K562 (cell line): ENCODE measurements around the gene SPTY2D1. TPM values are rescaled to one million over a fixed set of nuclear protein-coding genes. Genes with fewer than 3 reads are reported as not detected.

Experiments used
- ARHGAP35 ChIP-seq: fragments of 450-650 bp; IDR thresholded peaks from 2 replicates; pipeline ENCODE4 v1.6.1; 2018; ENCODE audit not compliant: partially characterized antibody
- ARID1B ChIP-seq: fragments of 450-650 bp; IDR thresholded peaks from 2 replicates; pipeline ENCODE4 v1.6.1; 2016; ENCODE audit warnings: antibody characterized with exemption, mild to moderate bottlenecking, inconsistent platforms
- COPS2 ChIP-seq: fragments of 450-650 bp; conservative IDR thresholded peaks from 2 replicates; pipeline ENCODE4 v1.6.1; 2016; ENCODE audit warnings: mild to moderate bottlenecking, moderate library complexity
- CSDE1 ChIP-seq, 2 experiments: fragments of 450-650 bp; IDR thresholded peaks; 2 replicates each; pipeline ENCODE4 v1.6.1; 2016; ENCODE audit warnings: mild to moderate bottlenecking in 1 of 2
- DACH1 ChIP-seq: fragments of 450-650 bp; IDR thresholded peaks from 2 replicates; pipeline ENCODE4 v1.6.1; 2018; ENCODE audit not compliant: partially characterized antibody
- E2F4 ChIP-seq: sonication (generic); formaldehyde crosslinking; IDR thresholded peaks from 2 replicates; pipeline ENCODE4 v1.8.0; 2022; ENCODE audit warnings: mild to moderate bottlenecking, low read depth, missing genetic modification reagents
- FOXP1 ChIP-seq: sonication (generic); formaldehyde crosslinking; IDR thresholded peaks from 2 replicates; pipeline ENCODE4 v1.8.0; 2022; ENCODE audit warnings: mild to moderate bottlenecking, missing genetic modification reagents
- MCM3 ChIP-seq: fragments of 450-650 bp; IDR thresholded peaks from 2 replicates; pipeline ENCODE4 v1.6.1; 2016
- MEIS2 ChIP-seq: fragments of 450-650 bp; IDR thresholded peaks from 2 replicates; pipeline ENCODE4 v1.6.1; 2014; ENCODE audit warnings: mild to moderate bottlenecking; ENCODE audit not compliant: partially characterized antibody
- NFIC ChIP-seq: fragments of 450-650 bp; IDR thresholded peaks from 2 replicates; pipeline ENCODE4 v1.6.1; 2017; ENCODE audit warnings: mild to moderate bottlenecking, inconsistent platforms
- NRF1 ChIP-seq, 2 experiments: fragments of 450-650 bp; IDR thresholded peaks in 1 of 2; conservative IDR thresholded peaks in 1 of 2; 2 replicates each; pipeline ENCODE4 v1.6.1; 2014; ENCODE audit warnings: mild to moderate bottlenecking in 2 of 2
- PRPF4 ChIP-seq: fragments of 200-400 bp; formaldehyde crosslinking; IDR thresholded peaks from one replicate; pipeline ENCODE4 v1.6.1; 2017; ENCODE audit warnings: low read length, low read depth, mild to moderate bottlenecking; ENCODE audit not compliant: insufficient read depth, poor library complexity, severe bottlenecking
- RFX1 ChIP-seq: fragments of 450-650 bp; IDR thresholded peaks from 2 replicates; pipeline ENCODE4 v1.6.1; 2016; ENCODE audit warnings: mild to moderate bottlenecking, moderate library complexity
- SOX6 ChIP-seq: fragments of 450-650 bp; IDR thresholded peaks from 2 replicates; pipeline ENCODE4 v1.6.1; 2014; ENCODE audit warnings: mild to moderate bottlenecking
- XRCC5 ChIP-seq: fragments of 200-400 bp; formaldehyde crosslinking; IDR thresholded peaks from 2 replicates; pipeline ENCODE4 v1.6.1; 2017; ENCODE audit warnings: low read depth, mild to moderate bottlenecking, low read length
- ZBED1 ChIP-seq: IDR thresholded peaks from 2 replicates; pipeline ENCODE4 v1.6.1; 2014
- ZFX ChIP-seq: sonication (generic); formaldehyde crosslinking; IDR thresholded peaks from 2 replicates; pipeline ENCODE4 v1.8.0; 2022; ENCODE audit warnings: mild to moderate bottlenecking, missing genetic modification reagents, moderate library complexity
- ZSCAN32 ChIP-seq: fragments of 450-650 bp; formaldehyde crosslinking; IDR thresholded peaks from 2 replicates; pipeline ENCODE4 v1.4.0; 2020; ENCODE audit warnings: mild to moderate bottlenecking, moderate library complexity
- polyA plus RNA-seq, 8 experiments: library from polyadenylated mRNA; depleted of rRNA in 4 of 8; stranded (reverse) in 5 of 8; unstranded in 3 of 8; fragments of >200 nt; fragmentation: Nextera tagmentation in 2 of 8; fragmentation: Illumina TruSeq in 1 of 8; extraction: Ambion mirVana in 2 of 8; extraction: Trizol in 1 of 8; gene quantifications; 2 replicates each; pipeline versions ENCODE4 v1.2.1 to v1.2.3, GENCODE V29; 2011 to 2014; ENCODE audit warnings: inconsistent platforms in 1 of 8, missing spikeins in 1 of 8
- total RNA-seq, 7 experiments: library from RNA; depleted of rRNA in 6 of 7; stranded (reverse); fragments of >200 nt in 6 of 7; fragmentation: Illumina TruSeq in 2 of 7; extraction: Trizol in 2 of 7; gene quantifications; 2 replicates each; pipeline versions ENCODE4 v1.2.1 to v1.2.3, GENCODE V29; 2011 to 2021; ENCODE audit warnings: low replicate concordance in 1 of 7
- TF ChIP-seq, protein P1 (sequence below), 2 experiments: IDR thresholded peaks in 1 of 2; conservative IDR thresholded peaks in 1 of 2; 2 replicates each; pipeline ENCODE4 v1.6.1; 2016; ENCODE audit warnings: low read depth in 2 of 2, mild to moderate bottlenecking in 1 of 2, missing compliant biosample characterization in 1 of 2, missing genetic modification characterization in 1 of 2, moderate library complexity in 1 of 2
- TF ChIP-seq, protein P2 (sequence below): sonication (generic); formaldehyde crosslinking; IDR thresholded peaks from 2 replicates; pipeline ENCODE4 v1.8.0; 2022; ENCODE audit warnings: mild to moderate bottlenecking, missing genetic modification reagents
- TF ChIP-seq, protein P3 (sequence below): fragments of 450-650 bp; IDR thresholded peaks from 2 replicates; pipeline ENCODE4 v1.6.1; 2016; ENCODE audit warnings: antibody characterized with exemption
- TF ChIP-seq, protein P4 (sequence below): fragments of 450-650 bp; IDR thresholded peaks from 2 replicates; pipeline ENCODE4 v1.6.1; 2016; ENCODE audit warnings: missing biosample characterization, missing genetic modification characterization

Gene SPTY2D1
- total and polyA plus RNA-seq, 9 of the 15 experiments (the other 6 are each of a cell fraction or from before 2014, with no cell fraction given), result 3.2 to 32.1 (median 12.9) TPM

GRCh38 chr11:18615628-18616392 is 18.3 kb downstream of the SPTY2D1 start (continued):
- TF ChIP-seq ARHGAP35, result no peak
- no peak for TF ChIP-seq ZSCAN32 (CRISPR knock-in tag)
- no peak for TF ChIP-seq ZFX (CRISPR knock-in tag)
- TF ChIP-seq, protein P1, sequence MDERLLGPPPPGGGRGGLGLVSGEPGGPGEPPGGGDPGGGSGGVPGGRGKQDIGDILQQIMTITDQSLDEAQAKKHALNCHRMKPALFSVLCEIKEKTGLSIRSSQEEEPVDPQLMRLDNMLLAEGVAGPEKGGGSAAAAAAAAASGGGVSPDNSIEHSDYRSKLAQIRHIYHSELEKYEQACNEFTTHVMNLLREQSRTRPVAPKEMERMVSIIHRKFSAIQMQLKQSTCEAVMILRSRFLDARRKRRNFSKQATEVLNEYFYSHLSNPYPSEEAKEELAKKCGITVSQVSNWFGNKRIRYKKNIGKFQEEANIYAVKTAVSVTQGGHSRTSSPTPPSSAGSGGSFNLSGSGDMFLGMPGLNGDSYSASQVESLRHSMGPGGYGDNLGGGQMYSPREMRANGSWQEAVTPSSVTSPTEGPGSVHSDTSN (CRISPR knock-in tag; IDR thresholded peaks at IDR 0.05; ENCODE audit: low read depth), result no peak
- TF ChIP-seq, protein P1 (tag; conservative IDR thresholded peaks at IDR 0.05; ENCODE audit: low read depth), result peak; percentile 30; the same call in 1 of the 2 replicates
- TF ChIP-seq MCM3, result no peak
- peak; percentile 47; the same call in 1 of the 2 replicates for TF ChIP-seq ARID1B
- TF ChIP-seq, protein P2, sequence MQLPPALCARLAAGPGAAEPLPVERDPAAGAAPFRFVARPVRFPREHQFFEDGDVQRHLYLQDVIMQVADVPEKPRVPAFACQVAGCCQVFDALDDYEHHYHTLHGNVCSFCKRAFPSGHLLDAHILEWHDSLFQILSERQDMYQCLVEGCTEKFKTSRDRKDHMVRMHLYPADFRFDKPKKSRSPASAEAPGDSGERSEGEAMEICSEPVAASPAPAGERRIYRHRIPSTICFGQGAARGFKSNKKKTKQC, result no peak
- TF ChIP-seq COPS2, result no peak
- no peak for TF ChIP-seq E2F4
- no peak for TF ChIP-seq CSDE1 (IDR thresholded peaks at IDR 0.05)
- 0 out of 4 replicates have a peak, but pooled peaks of 1 of the 2 experiments have one; percentile 18 for TF ChIP-seq NRF1 (conservative IDR thresholded peaks at IDR 0.05 in 1 of 2, IDR thresholded peaks at IDR 0.05 in 1 of 2)
- TF ChIP-seq SOX6, result peak; percentile 47; the same call in 1 of the 2 replicates
- TF ChIP-seq FOXP1 (CRISPR knock-in tag), result no peak
- TF ChIP-seq RFX1, result peak; percentile 56
- TF ChIP-seq DACH1, result no peak
- no peak for TF ChIP-seq XRCC5
- no peak for TF ChIP-seq ZBED1
- TF ChIP-seq MEIS2, result peak; percentile 35
- TF ChIP-seq PRPF4, result no peak
- TF ChIP-seq, protein P3, sequence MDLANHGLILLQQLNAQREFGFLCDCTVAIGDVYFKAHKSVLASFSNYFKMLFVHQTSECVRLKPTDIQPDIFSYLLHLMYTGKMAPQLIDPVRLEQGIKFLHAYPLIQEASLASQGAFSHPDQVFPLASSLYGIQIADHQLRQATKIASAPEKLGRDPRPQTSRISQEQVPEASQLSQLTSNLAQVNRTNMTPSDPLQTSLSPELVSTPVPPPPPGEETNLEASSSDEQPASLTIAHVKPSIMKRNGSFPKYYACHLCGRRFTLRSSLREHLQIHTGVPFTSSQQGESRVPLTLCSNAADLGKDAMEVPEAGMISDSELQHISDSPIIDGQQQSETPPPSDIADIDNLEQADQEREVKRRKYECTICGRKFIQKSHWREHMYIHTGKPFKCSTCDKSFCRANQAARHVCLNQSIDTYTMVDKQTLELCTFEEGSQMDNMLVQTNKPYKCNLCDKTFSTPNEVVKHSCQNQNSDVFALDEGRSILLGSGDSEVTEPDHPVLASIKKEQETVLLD, result no peak
- TF ChIP-seq, protein P4, sequence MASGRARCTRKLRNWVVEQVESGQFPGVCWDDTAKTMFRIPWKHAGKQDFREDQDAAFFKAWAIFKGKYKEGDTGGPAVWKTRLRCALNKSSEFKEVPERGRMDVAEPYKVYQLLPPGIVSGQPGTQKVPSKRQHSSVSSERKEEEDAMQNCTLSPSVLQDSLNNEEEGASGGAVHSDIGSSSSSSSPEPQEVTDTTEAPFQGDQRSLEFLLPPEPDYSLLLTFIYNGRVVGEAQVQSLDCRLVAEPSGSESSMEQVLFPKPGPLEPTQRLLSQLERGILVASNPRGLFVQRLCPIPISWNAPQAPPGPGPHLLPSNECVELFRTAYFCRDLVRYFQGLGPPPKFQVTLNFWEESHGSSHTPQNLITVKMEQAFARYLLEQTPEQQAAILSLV (tag), result no peak
- TF ChIP-seq NFIC, result no peak
